Colon (tissue), 2 donors: ENCODE data around the gene TMEM253.

Experiments used
- FAIRE-seq: peaks from 2 replicates; lab custom pipeline; 2012; peaks lifted over from hg19 to GRCh38; lab: Jason Lieb, UNC
- donor health status: control.
- donor health status: control.

The TMEM253 gene

GRCh38 chr14:21100931-21101330 is at the start of gene TMEM253:
TSS of gene TMEM253 (plus strand) at chr14:21101066. CDS start at chr14:21101344, 278 bp downstream.
- FAIRE-seq = no peak

GRCh38 chr14:21053184-21054122 is 47.4 kb upstream of the TMEM253 start:
- no peak for FAIRE-seq

DNA sequence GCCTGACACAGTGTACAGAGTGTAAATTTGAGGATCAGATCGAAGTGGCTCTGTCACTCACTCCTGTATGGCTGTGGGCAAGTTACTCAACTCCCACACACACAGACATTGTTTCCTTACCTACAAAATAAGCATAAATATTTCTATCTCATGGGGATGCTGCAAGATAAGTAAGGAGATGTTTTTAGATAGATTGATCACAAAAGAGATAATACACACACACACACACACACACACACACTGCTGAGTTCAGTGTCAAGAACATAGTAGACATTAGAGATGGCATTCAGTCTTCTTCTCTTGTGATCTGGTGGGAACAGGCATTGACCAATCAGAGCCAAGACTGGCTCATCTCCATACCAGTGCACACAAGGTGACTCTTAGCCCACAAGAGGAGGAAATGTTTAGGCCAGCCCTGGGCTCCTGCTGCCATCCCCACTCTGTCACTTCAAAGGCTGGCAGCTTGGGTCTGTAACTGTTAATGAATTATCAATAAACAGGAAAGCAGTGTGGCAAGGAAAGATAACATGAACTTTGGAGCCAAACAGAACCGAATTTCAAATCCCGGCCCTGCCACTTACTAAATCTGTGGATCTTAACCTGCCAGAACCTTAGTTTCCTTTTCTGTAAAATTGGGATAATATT is 46.6 kb upstream of the TMEM253 start:
- no peak for FAIRE-seq

- FAIRE-seq = no peak
Measured at GRCh38 chr14:21054768-21055145, 46.1 kb upstream of the TMEM253 start.

DNA sequence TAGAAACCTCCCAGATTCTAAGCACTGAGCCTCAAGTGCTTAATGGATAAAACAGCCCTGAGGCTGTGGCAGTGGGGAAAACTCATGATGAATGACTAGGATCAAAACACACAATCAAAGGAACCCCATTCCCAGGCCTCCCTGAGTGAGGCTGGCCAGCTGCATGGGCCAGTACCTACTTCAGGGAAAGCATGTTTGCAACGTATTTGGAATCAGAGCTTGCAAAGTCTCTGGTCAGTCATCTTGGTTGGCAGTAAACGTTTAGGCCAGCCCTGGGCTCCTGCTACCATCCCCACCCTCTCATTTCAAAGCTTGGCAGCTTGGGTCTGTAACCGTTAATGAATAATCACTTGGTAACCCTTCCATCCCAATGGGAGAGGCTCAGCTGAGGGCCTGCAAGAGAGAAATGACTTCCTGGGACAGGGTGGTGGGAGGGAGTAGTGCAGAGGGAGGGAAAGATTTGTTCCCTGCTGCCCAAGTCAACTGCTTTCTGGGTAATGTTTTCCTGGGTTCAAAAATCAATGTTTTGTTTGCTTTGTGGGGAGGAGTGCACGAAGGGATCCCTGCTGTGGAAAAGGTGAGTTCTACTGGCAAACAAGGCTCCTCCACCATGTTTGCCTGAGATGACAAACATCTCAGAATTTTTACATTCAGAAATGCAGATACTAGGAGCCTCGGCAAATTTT is 45.3 kb upstream of the TMEM253 start:
- FAIRE-seq = no peak

DNA sequence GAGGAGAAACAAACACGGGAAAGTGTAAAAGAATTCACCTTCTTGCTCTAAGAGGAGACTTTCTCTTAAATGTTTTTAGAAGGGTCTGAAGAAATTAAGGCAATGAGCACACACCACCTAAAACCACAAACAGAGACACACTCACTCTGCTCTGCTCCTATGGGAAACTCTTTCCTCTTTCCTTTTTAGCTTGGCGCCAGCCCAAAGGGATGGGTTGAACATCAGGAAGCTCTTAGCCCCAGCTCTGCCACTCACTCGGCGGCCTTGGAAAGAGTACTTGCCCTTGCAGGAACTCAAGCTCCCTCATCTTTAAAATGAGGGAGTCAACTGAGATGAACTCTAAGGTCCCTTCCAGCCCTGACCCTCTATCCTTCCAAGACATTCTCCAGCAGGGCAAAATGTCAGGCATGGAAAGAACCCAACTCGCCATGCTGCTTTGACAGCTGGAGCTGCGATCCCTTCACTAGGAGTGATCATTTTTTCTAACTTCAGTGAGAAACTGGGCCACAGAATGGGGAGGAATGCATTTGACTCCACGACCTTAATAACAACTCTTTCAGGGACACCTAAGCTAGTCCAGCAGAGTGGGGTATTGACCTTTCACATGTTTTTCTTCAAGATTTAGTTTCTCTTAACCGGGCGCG is 44.2 kb upstream of the TMEM253 start:
- no peak for FAIRE-seq

GRCh38 chr14:21057803-21058675 is 42.8 kb upstream of the TMEM253 start, which contains the start of gene RNASE8:
TSS of gene RNASE8 (plus strand) at chr14:21057822. CDS start at chr14:21057893, 71 bp downstream.
- no peak for FAIRE-seq

GRCh38 chr14:21058903-21059302 is 42.0 kb upstream of the TMEM253 start:
- FAIRE-seq = no peak

DNA sequence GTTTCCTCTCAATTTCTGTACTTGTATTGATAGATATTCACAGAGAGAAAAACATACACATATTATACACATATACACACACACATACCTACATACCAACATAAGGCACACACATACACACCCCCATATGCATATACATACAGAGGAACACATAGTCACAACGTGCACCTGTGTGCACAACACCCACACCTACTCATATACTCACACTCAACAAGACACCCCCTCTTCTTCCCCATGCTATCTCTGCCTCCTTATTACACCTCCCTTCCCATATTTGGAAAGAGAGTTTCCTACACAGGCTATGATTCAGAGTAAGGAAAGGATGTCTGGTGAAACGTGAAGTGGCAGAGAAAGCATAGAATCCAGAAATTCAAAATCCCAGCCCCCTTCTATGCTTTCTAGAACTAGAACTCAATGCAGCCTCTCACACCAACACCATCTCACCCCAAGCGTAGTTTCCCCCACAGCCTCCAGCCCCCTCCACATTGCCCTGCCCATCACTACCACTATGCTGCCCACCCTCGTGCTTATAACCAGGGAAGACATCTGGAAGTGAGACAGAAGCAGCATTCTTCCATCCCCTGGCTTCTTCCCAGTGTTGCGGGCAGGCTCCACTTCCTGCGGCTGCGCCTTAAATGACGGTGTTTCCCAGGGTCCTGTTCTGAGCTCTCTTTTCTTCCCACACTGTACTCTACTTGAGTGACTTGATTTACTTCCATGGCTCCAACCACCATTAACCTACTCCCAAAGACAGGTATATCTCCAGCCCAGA is 40.8 kb upstream of the TMEM253 start:
- FAIRE-seq = no peak

DNA sequence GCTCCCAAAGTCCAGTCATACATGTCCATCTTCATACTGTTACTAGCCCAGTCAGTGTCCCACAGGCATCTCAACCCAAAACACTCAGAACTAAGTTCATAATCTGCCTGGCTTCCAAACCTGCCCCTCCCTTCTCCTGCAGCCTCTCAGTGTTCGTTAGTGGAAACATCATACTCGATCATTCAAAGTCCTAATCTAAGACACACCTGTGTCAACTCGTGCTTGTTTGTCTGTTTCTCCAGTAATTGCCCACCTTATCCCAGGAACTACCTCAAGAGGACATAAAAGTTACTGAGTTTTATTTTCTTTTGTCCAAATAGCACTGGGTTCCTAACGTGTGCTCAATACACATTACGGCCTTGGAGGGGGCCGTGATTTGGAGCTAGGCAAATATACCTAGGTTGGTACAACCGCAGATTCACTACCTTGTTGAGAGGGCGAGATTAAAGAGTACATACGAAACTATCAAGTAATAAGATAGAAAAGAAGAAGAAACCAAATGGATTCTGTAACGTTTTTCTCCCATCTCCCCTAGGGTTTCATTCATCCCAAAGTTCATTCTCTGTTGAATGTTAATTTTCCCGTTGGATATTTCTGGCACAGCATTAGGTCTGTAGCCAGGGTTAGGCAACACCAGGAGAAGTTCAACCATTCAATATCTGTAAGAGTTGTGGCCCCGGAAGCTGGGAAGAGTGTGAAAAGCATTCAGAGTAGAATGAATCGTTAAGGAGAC is 40.1 kb upstream of the TMEM253 start:
- FAIRE-seq = no peak

GRCh38 chr14:21061347-21061668 is 39.6 kb upstream of the TMEM253 start:
- no peak for FAIRE-seq

DNA sequence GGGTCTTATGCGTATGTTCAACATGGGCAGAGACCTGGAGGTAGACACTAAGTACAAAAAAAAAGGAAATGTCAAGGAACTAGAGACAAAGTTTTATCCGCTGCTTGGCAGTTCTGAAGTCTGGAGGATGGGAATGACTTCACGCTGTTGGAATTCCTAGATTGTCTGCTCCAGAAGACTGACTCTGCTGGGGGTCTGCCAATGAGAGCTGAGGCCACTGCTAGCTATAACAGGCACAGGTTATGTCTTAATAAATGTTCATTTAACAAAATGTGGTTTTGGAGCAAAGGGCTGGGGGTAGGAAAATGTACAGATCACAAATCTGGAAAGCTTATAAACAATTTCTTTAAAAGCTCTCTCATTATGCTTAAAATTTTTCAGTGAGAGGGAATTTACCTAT is 37.4 kb upstream of the TMEM253 start:
- FAIRE-seq = no peak

GRCh38 chr14:21066882-21067502 is 33.9 kb upstream of the TMEM253 start:
- no peak for FAIRE-seq

DNA sequence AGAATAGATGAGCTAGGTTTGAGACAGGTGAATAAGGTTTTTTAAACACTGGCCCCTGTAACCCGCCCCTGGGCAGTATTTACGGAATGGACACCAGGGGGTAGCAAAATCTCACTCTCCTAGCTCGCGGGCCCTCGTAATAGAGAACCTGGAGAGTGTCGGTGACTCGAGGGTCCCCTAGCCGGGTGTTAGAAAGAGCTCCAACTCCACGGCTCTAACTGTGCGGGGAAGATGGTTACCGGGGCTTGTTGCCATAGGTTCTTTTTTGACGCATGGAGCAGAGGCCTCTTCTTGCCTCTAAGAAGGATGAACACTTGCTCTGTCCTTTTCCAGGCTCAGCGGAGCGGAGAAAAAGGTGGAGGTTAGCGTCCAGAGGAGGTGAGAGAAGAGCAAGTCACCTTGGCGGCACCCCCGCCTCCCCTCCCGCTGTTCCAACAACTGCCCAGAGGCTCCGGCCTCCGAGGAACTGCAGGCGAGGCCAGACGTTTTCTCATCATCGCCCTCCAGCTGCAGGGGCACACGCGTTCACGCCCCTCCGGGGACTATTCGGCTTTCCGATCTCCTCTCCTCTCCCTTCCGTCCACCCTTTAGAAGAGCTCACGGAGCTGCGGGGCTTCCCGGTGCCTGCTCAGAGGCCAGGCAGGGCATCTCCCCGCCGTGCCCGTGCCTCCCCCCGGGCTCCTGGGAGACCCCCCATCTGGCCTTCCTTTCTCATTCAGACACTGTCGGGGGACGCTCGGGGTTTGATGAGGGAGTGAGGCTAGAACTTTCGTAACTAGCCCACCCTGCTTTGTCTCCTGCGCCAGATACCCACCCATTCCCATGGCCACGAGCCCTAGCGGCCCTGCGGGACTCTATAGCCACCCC is 32.1 kb upstream of the TMEM253 start:
- no peak for FAIRE-seq

- no peak for FAIRE-seq
Measured at GRCh38 chr14:21069388-21070082, 31.3 kb upstream of the TMEM253 start.

- no peak for FAIRE-seq
Measured at GRCh38 chr14:21070083-21070609, 30.7 kb upstream of the TMEM253 start, which contains the start of gene ARHGEF40. TSS of gene ARHGEF40 (plus strand) at chr14:21070304. CDS start at chr14:21070397, 93 bp downstream.

DNA sequence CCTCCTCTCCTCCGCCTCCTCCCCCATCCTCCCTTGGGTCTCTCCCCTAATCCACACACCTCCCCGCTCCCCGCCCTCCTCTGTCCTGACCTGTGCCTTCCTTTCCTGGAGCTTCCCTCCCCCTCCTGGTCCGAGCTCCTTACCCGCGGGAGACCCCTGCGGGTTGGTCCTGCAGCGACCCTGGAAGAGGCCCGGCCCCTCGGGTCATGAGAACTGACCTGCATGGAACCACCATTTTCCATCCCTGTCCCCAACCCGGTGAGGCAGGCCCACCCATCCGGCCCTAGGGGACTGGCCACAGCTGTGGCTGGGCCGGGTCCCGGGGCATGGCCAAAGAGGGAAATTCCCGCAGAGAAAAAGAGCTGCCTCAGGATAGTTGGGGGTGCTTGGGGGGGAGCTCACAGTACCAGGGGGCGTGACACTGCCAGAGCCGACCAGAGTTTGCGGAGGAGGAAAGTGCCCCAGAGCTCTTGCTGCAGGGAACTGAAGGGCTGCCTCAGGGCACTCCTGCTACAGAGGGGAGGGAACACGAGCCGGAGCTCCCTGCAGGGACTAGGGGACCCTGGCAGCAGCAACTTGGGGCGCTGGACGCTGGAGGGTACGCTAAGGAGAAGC is 30.1 kb upstream of the TMEM253 start:
- no peak for FAIRE-seq
